ENCODE results near the gene DPYD. TPM values are rescaled to one million over a fixed set of nuclear protein-coding genes. Genes with fewer than 3 reads are reported as not detected.

DPYD gene
- total and polyA plus RNA-seq, 10 of the 15 experiments (the other 5 are each of a cell fraction or from before 2014, with no cell fraction given): 5.7 to 23.8 (median 10.2) TPM

GRCh38 chr1:97042551-97042950, 878.3 kb downstream of the DPYD start:
- ChIA-PET CTCF (no interaction called here), POLR2A (no interaction called here), SMC1A (ENCODE audit: uncharacterized antibody, unreplicated experiment) (interaction anchor here (1.0 kb wide), 1 partner anchor 11 kb away, joined by 3 read pairs; no protein-coding TSS in a partner anchor), RAD21 (ENCODE audit: unreplicated experiment) (no interaction called here)
- no peak for FAIRE-seq
- no peak overlapping the region for H3K27ac ChIP-seq (ENCODE audit: control insufficient read depth, insufficient read depth)
- no peaks in the 10 kb centered on the region for H3K9me3 ChIP-seq (replicated peaks; ENCODE audit: control insufficient read depth, insufficient read depth, low read length)
- in situ Hi-C loops (cut with MboI) (no loop called here), intact Hi-C loops (cut with micrococcal nuclease; ENCODE audit: unreplicated experiment) (no loop called here)
- DNase-seq (ENCODE audit: low read depth, low spot score): no peak
- BruUV-seq (replicated peaks): no TSS peak
- H3K9ac ChIP-seq (ENCODE audit: control insufficient read depth, insufficient read depth, low read length): no peak overlapping the region
- WGBS (ENCODE audit: insufficient coverage, insufficient replicate concordance, low lambda C conversion rate, missing lambda C conversion rate): 0% methylated on average over 1 of the region's 1 CpG
- no peaks in the 10 kb centered on the region for H3K79me2 ChIP-seq (ENCODE audit: control insufficient read depth, insufficient read depth, low read length)
- no peak for ATAC-seq
- no peak overlapping the region for H3K4me3 ChIP-seq
- no peaks in the 10 kb centered on the region for H3K36me3 ChIP-seq (ENCODE audit: control insufficient read depth in 2 of 2, insufficient read depth in 2 of 2, low read length in 1 of 2)
- TF ChIP-seq RCOR1 (conservative IDR thresholded peaks at IDR 0.05; ENCODE audit: low read depth, low read length): no peak
- no peak overlapping the region for H2AFZ ChIP-seq (ENCODE audit: control insufficient read depth, low read depth, low read length)
- no peaks in the 10 kb centered on the region for H4K20me1 ChIP-seq (ENCODE audit: control insufficient read depth, insufficient read depth)
- no peaks in the 10 kb centered on the region for H3K4me1 ChIP-seq (ENCODE audit: control insufficient read depth, insufficient read depth, low read length)
- H3K4me2 ChIP-seq (ENCODE audit: control insufficient read depth, insufficient read depth): no peak overlapping the region
- no peaks in the 10 kb centered on the region for H3K27me3 ChIP-seq (replicated peaks in 1 of 2; ENCODE audit: control insufficient read depth in 2 of 2, insufficient read depth in 2 of 2, low read length in 1 of 2)

- FAIRE-seq (no peak), DNase-seq (ENCODE audit: low read depth, low spot score) (no peak), ATAC-seq (no peak)
- no peaks in the 10 kb centered on the region for H3K4me1 ChIP-seq (ENCODE audit: control insufficient read depth, insufficient read depth, low read length)
- H3K79me2 ChIP-seq (ENCODE audit: control insufficient read depth, insufficient read depth, low read length): no peaks in the 10 kb centered on the region
- H3K4me3 ChIP-seq: no peak overlapping the region
- H3K4me2 ChIP-seq (ENCODE audit: control insufficient read depth, insufficient read depth): no peak overlapping the region
- H3K27me3 ChIP-seq (replicated peaks in 1 of 2; ENCODE audit: control insufficient read depth in 2 of 2, insufficient read depth in 2 of 2, low read length in 1 of 2): no peaks in the 10 kb centered on the region
- H3K36me3 ChIP-seq (ENCODE audit: control insufficient read depth in 2 of 2, insufficient read depth in 2 of 2, low read length in 1 of 2): no peaks in the 10 kb centered on the region
- H3K9ac ChIP-seq (ENCODE audit: control insufficient read depth, insufficient read depth, low read length): no peak overlapping the region
- ChIA-PET CTCF (no interaction called here), POLR2A (no interaction called here), SMC1A (ENCODE audit: uncharacterized antibody, unreplicated experiment) (no interaction called here), RAD21 (ENCODE audit: unreplicated experiment) (no interaction called here)
- no peaks in the 10 kb centered on the region for H3K9me3 ChIP-seq (replicated peaks; ENCODE audit: control insufficient read depth, insufficient read depth, low read length)
- intact Hi-C loops (cut with micrococcal nuclease; ENCODE audit: unreplicated experiment): no loop called here
- H2AFZ ChIP-seq (ENCODE audit: control insufficient read depth, low read depth, low read length): no peak overlapping the region
- no TSS peak for BruUV-seq (replicated peaks)
- no peak overlapping the region for H3K27ac ChIP-seq (ENCODE audit: control insufficient read depth, insufficient read depth)
- 0% methylated on average over 2 of the region's 2 CpGs for WGBS (ENCODE audit: insufficient coverage, insufficient replicate concordance, low lambda C conversion rate, missing lambda C conversion rate)
- no peaks in the 10 kb centered on the region for H4K20me1 ChIP-seq (ENCODE audit: control insufficient read depth, insufficient read depth)
- in situ Hi-C loops (cut with MboI): no loop called here
- TF ChIP-seq ATF2 (IDR thresholded peaks at IDR 0.05; ENCODE audit: low read length) (no peak), ATF7 (IDR thresholded peaks at IDR 0.05; ENCODE audit: low read depth) (no peak), STAT3 (IDR thresholded peaks at IDR 0.05; ENCODE audit: low read depth, low read length) (no peak), ELK1 (IDR thresholded peaks at IDR 0.05; ENCODE audit: low read depth, low read length) (no peak), ZBTB11 (CRISPR knock-in tag; IDR thresholded peaks at IDR 0.05) (no peak), NRF1 (conservative IDR thresholded peaks at IDR 0.05; ENCODE audit: low read depth, low read length) (no peak), ZNF207 (IDR thresholded peaks at IDR 0.05; ENCODE audit: borderline replicate concordance) (no peak)
These were observed 879.8 kb downstream of the DPYD start for GRCh38 chr1:97041026-97041425.

Measured in GM12878 (cell line).